ENCODE data around the gene MSX1.
"Not testable (repeated sequence)": the region's sequence is repeated elsewhere in the genome, so short reads cannot be mapped to it uniquely, and the experiment has no call there.

The MSX1 gene

GRCh38 chr4:4820261-4820660, 39.2 kb upstream of the MSX1 start:
- no peak for TF ChIP-seq CTCF (IDR thresholded peaks at IDR 0.05; ENCODE audit: low read depth, low read length)
- DNase-seq (ENCODE audit: low read depth in 2 of 2) = no peak

GRCh38 chr4:4820739-4821138, 38.7 kb upstream of the MSX1 start:
- TF ChIP-seq CTCF (IDR thresholded peaks at IDR 0.05; ENCODE audit: low read depth, low read length) = no peak
- no peak for DNase-seq (ENCODE audit: low read depth in 2 of 2)
- H3K4me3 ChIP-seq (replicated peaks in 1 of 2; ENCODE audit: low read depth in 2 of 2, low read length in 2 of 2) = no peak overlapping the region

More at GRCh38 chr4:4820261-4820660, 39.2 kb upstream of the MSX1 start:
- no peak overlapping the region for H3K4me3 ChIP-seq (replicated peaks in 1 of 2; ENCODE audit: low read depth in 2 of 2, low read length in 2 of 2)

- DNase-seq (ENCODE audit: low read depth in 2 of 2) = no peak
- no peak overlapping the region for H3K4me3 ChIP-seq (replicated peaks in 1 of 2; ENCODE audit: low read depth in 2 of 2, low read length in 2 of 2)
- no peak for TF ChIP-seq CTCF (IDR thresholded peaks at IDR 0.05; ENCODE audit: low read depth, low read length)
Observed at GRCh38 chr4:4821577-4821976, 37.9 kb upstream of the MSX1 start.

GRCh38 chr4:4822286-4822685, 37.2 kb upstream of the MSX1 start:
- not testable (repeated sequence) for H3K4me3 ChIP-seq (replicated peaks in 1 of 2; ENCODE audit: low read depth in 2 of 2, low read length in 2 of 2); DNase-seq (ENCODE audit: low read depth in 2 of 2)

- DNase-seq (ENCODE audit: low read depth in 2 of 2) = no peak
- TF ChIP-seq CTCF (IDR thresholded peaks at IDR 0.05; ENCODE audit: low read depth, low read length) = no peak
- H3K4me3 ChIP-seq (replicated peaks in 1 of 2; ENCODE audit: low read depth in 2 of 2, low read length in 2 of 2) = no peak overlapping the region
Observed at GRCh38 chr4:4823621-4824162, 35.8 kb upstream of the MSX1 start.

GRCh38 chr4:4824232-4824631, 35.2 kb upstream of the MSX1 start:
- DNase-seq (ENCODE audit: low read depth in 2 of 2) = no peak
- no peak for TF ChIP-seq CTCF (IDR thresholded peaks at IDR 0.05; ENCODE audit: low read depth, low read length)
- H3K4me3 ChIP-seq (replicated peaks in 1 of 2; ENCODE audit: low read depth in 2 of 2, low read length in 2 of 2) = no peak overlapping the region

GRCh38 chr4:4825431-4825830, 34.0 kb upstream of the MSX1 start:
- TF ChIP-seq CTCF (IDR thresholded peaks at IDR 0.05; ENCODE audit: low read depth, low read length) = no peak

More at GRCh38 chr4:4825431-4825830, 34.0 kb upstream of the MSX1 start:
- DNase-seq (ENCODE audit: low read depth in 2 of 2) = no peak
- no peak overlapping the region for H3K4me3 ChIP-seq (replicated peaks in 1 of 2; ENCODE audit: low read depth in 2 of 2, low read length in 2 of 2)

Data from cardiac fibroblast (primary cell).